Measurements from ENCODE around the gene CCDC92B.

CCDC92B gene

GRCh38 chr17:2778489-2778888, 29.0 kb upstream of the CCDC92B start:
- no peak overlapping the region for H3K4me3 ChIP-seq (ENCODE audit: low read depth, low read length)
- no peak for DNase-seq (ENCODE audit: low read depth)
- TF ChIP-seq CTCF (IDR thresholded peaks at IDR 0.05; ENCODE audit: insufficient read depth, low read depth, low read length, missing control alignments): no peak

- DNase-seq (ENCODE audit: low read depth): no peak
- TF ChIP-seq CTCF (IDR thresholded peaks at IDR 0.05; ENCODE audit: insufficient read depth, low read depth, low read length, missing control alignments): no peak
- H3K4me3 ChIP-seq (ENCODE audit: low read depth, low read length): no peak overlapping the region
Observed at GRCh38 chr17:2777242-2777867, 27.9 kb upstream of the CCDC92B start.

- H3K4me3 ChIP-seq (ENCODE audit: low read depth, low read length): no peak overlapping the region
- TF ChIP-seq CTCF (IDR thresholded peaks at IDR 0.05; ENCODE audit: insufficient read depth, low read depth, low read length, missing control alignments): no peak
Observed at GRCh38 chr17:2776589-2777241, 27.3 kb upstream of the CCDC92B start.

GRCh38 chr17:2775206-2775605, 25.8 kb upstream of the CCDC92B start:
- DNase-seq (ENCODE audit: low read depth): no peak
- no peak for TF ChIP-seq CTCF (IDR thresholded peaks at IDR 0.05; ENCODE audit: insufficient read depth, low read depth, low read length, missing control alignments)
- no peak overlapping the region for H3K4me3 ChIP-seq (ENCODE audit: low read depth, low read length)

More at GRCh38 chr17:2776589-2777241, 27.3 kb upstream of the CCDC92B start:
- no peak for DNase-seq (ENCODE audit: low read depth)

- TF ChIP-seq CTCF (IDR thresholded peaks at IDR 0.05; ENCODE audit: insufficient read depth, low read depth, low read length, missing control alignments): no peak
- DNase-seq (ENCODE audit: low read depth): no peak
- no peak overlapping the region for H3K4me3 ChIP-seq (ENCODE audit: low read depth, low read length)
Observed at GRCh38 chr17:2770129-2770528, 20.7 kb upstream of the CCDC92B start.

- no peak for TF ChIP-seq CTCF (IDR thresholded peaks at IDR 0.05; ENCODE audit: insufficient read depth, low read depth, low read length, missing control alignments)
- no peak for DNase-seq (ENCODE audit: low read depth)
- H3K4me3 ChIP-seq (ENCODE audit: low read depth, low read length): no peak overlapping the region
Observed at GRCh38 chr17:2758870-2759269, 9.4 kb upstream of the CCDC92B start.

Data from GM12865 (cell line).